Muscle of leg (tissue), 11 donors: ENCODE results near the gene PTPN18. TPM values are rescaled to one million over a fixed set of nuclear protein-coding genes. Genes with fewer than 3 reads are reported as not detected.

ENCODE experiments used
- DNase-seq: peaks from one replicate; pipeline ENCODE4 v3.0.0; 2013
- H3K27ac ChIP-seq: one replicate; pipeline ENCODE4 v1.5.1; 2013; ENCODE audit warnings: mild to moderate bottlenecking, low read length, control low read depth
- H3K27me3 ChIP-seq: one replicate; pipeline ENCODE4 v1.6.1; 2013; ENCODE audit warnings: low read length; ENCODE audit not compliant: control insufficient read depth, insufficient read depth
- H3K36me3 ChIP-seq: one replicate; pipeline ENCODE4 v1.6.1; 2013; ENCODE audit warnings: low read length; ENCODE audit not compliant: control insufficient read depth, insufficient read depth
- H3K4me1 ChIP-seq: one replicate; pipeline ENCODE4 v1.6.1; 2013; ENCODE audit warnings: low read length; ENCODE audit not compliant: control insufficient read depth, insufficient read depth
- H3K4me3 ChIP-seq: one replicate; pipeline ENCODE4 v1.5.1; 2013; ENCODE audit warnings: low read length, control low read depth
- H3K9me3 ChIP-seq: replicated peaks from 2 replicates; pipeline ENCODE4 v1.6.1; 2013; ENCODE audit warnings: low read depth, low read length; ENCODE audit not compliant: control insufficient read depth
- WGBS: methylation state at CpG from one replicate; pipeline ENCODE4 v1.1.5; 2013; ENCODE audit warnings: missing lambda C conversion rate; ENCODE audit not compliant: insufficient coverage; 5-methylcytosine and 5-hydroxymethylcytosine counted together
- polyA plus RNA-seq, 8 donors: library from polyadenylated mRNA; unstranded; fragments of 120-200 nt; gene quantifications; one replicate each; pipeline versions ENCODE4 v1.2.1 to v1.2.3, GENCODE V29; 2013; ENCODE audit warnings: inconsistent platforms in 1 of 8, low replicate concordance in 1 of 8; ENCODE audit not compliant: insufficient read length in 8 of 8, insufficient read depth in 1 of 8
- total RNA-seq: library from RNA; stranded (reverse); fragments of 120-200 nt; gene quantifications from one replicate; pipeline ENCODE4 v1.2.4, GENCODE V29; 2013

The PTPN18 gene
- total and polyA plus RNA-seq, 9 donors: 11.0 to 27.3 (median 17.4) TPM

DNA sequence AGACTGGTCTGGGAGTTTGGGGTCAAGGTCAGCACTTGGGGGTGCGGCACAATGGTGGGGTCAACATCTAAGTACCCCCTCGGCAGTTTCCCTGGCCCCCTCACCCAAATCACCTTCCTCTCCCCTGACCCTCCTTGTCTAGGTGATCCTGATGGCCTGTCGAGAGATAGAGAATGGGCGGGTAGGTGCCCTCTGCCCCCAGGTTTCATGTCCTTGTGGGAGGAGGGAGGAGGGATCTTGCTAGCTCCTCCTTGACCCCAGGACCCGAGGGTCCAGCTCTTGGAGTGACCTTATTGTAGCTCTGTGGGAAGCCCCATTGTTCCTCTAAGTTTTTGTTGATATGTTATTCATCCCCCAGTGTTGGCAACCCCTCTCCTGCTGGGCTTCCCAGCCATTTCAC, 3.6 kb downstream of the PTPN18 start:
- DNase-seq: no peak
- no CpG with 5 or more reads among the region's 5 CpGs for WGBS
- Histone ChIP-seq H3K36me3 (no peaks in the 10 kb centered on the region), H3K9me3 (no peaks in the 10 kb centered on the region), H3K27ac (no peak overlapping the region), H3K27me3 (no peaks in the 10 kb centered on the region), H3K4me1 (peaks cover 14% of the 10 kb centered on the region), H3K4me3 (no peak overlapping the region)

DNA sequence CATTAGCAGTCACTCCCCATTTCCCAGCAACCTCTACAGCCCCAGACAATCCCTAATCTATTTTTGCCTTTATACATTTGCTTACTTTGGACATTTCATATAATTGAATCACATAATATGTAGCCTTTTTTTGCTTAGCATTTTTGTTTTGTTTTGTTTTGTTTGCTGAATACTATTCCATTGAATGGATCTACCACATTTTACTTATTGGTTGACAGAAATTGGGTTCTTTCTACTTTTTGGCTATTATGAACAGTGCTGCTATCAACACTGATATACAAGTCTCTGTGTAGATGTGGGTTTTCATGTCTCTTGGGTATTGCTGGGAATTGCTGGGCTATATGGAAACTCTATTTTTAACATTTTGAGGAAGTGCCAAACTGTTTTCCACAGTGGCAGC, 7.6 kb downstream of the PTPN18 start:
- H3K9me3 ChIP-seq: no peaks in the 10 kb centered on the region
- no peak for DNase-seq
- no peak overlapping the region for H3K4me3 ChIP-seq
- H3K27ac ChIP-seq: no peak overlapping the region
- H3K4me1 ChIP-seq: no peaks in the 10 kb centered on the region
- no peaks in the 10 kb centered on the region for H3K36me3 ChIP-seq
- H3K27me3 ChIP-seq: no peaks in the 10 kb centered on the region

DNA sequence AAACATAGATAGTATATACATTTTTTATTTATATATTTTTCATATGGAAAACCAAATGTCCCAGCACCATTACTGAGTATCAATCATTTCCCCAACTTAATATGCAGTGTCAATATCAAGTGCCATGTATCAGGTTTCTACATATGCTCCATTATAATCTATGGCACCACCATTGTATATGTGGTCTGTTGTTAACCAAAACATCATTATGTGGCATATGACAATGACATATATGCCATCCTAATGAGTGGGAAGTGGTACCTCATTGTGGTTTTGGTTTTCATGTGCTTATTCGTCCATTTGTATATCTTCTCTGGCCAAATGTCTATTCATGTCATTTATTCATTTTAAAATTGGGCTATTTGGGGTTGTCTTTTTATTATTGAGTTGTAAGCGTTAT, 9.2 kb downstream of the PTPN18 start:
- no CpG with 5 or more reads among the region's 2 CpGs for WGBS
- peaks cover 2% of the 10 kb centered on the region for H3K36me3 ChIP-seq
- H3K9me3 ChIP-seq: no peaks in the 10 kb centered on the region
- no peaks in the 10 kb centered on the region for H3K27me3 ChIP-seq
- H3K4me1 ChIP-seq: no peaks in the 10 kb centered on the region
- no peak for DNase-seq
- no peak overlapping the region for H3K27ac ChIP-seq
- H3K4me3 ChIP-seq: no peak overlapping the region

GRCh38 chr2:130365963-130366362, 10.1 kb downstream of the PTPN18 start:
- H3K4me1 ChIP-seq: peaks cover 2% of the 10 kb centered on the region
- 70% methylated on average over 1 of the region's 2 CpGs for WGBS
- H3K27ac ChIP-seq: no peak overlapping the region
- H3K36me3 ChIP-seq: peaks cover 10% of the 10 kb centered on the region
- no peak overlapping the region for H3K4me3 ChIP-seq
- no peak for DNase-seq
- H3K9me3 ChIP-seq: no peaks in the 10 kb centered on the region
- no peaks in the 10 kb centered on the region for H3K27me3 ChIP-seq

DNA sequence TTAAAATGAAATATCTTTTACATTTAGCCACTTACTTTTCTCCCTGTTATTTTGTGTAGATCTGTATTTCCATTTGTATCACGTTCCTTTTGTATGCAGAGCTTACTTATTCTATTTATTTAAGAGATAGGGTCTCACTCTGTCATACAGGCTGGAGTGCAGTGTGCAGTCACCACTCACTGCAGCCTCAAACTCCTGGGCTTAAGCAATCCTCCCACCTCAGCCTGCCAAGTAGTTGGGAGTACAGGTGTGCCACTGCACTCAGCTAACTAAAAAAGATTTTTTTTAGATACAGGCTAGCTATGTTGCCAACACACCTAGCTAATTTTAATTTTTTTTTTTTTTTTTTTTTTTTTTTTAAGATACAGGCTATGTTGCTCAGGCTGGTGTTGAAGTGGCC, 10.9 kb downstream of the PTPN18 start:
- Histone ChIP-seq H3K4me3 (no peak overlapping the region), H3K36me3 (peaks cover 10% of the 10 kb centered on the region), H3K4me1 (peaks cover 10% of the 10 kb centered on the region), H3K27me3 (no peaks in the 10 kb centered on the region), H3K27ac (no peak overlapping the region), H3K9me3 (no peaks in the 10 kb centered on the region)
- DNase-seq: no peak
- whole genome bisulfite sequencing: no CpG with 5 or more reads among the region's 1 CpG

GRCh38 chr2:130368786-130369185, 12.9 kb downstream of the PTPN18 start:
- H3K27me3 ChIP-seq: no peaks in the 10 kb centered on the region
- H3K9me3 ChIP-seq: no peaks in the 10 kb centered on the region
- 100% methylated on average over 1 of the region's 5 CpGs for WGBS
- H3K27ac ChIP-seq: no peak overlapping the region
- peaks cover 10% of the 10 kb centered on the region for H3K36me3 ChIP-seq
- no peak for DNase-seq
- H3K4me1 ChIP-seq: peaks cover 24% of the 10 kb centered on the region
- no peak overlapping the region for H3K4me3 ChIP-seq

DNA sequence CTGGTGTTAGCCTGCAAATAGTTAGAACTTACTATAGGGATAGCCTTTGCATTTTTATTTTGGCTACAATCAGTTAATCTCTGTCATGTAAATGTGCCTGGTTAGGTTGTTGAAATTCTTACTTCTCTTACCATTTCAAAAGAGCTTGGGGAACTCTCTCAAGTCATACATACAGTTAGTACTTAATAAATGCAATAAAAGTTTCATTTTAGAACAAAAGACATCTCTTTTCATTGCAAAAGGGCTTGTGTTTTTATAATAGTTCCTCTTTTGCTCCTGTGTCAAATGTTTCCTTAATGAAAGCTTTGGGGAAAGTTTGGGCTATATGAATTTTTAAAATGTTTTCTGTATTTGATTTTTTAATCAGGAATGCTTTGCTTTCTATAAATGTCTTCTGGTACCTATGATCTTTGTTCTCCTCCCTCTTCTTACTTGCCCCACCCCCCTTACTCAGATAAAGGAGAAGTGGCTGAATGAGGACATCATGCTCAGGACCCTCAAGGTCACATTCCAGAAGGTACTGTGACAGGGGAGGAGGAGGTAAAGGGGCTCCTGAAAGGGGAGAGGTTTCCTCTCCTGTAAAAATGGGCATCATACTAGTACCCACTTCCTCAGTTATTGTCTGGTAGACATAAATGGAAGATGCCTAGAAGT, 13.6 kb downstream of the PTPN18 start:
- H3K36me3 ChIP-seq: peaks cover 10% of the 10 kb centered on the region
- no peaks in the 10 kb centered on the region for H3K27me3 ChIP-seq
- peaks cover 24% of the 10 kb centered on the region for H3K4me1 ChIP-seq
- no peak overlapping the region for H3K4me3 ChIP-seq
- H3K27ac ChIP-seq: no peak overlapping the region
- no peaks in the 10 kb centered on the region for H3K9me3 ChIP-seq
- no peak for DNase-seq

DNA sequence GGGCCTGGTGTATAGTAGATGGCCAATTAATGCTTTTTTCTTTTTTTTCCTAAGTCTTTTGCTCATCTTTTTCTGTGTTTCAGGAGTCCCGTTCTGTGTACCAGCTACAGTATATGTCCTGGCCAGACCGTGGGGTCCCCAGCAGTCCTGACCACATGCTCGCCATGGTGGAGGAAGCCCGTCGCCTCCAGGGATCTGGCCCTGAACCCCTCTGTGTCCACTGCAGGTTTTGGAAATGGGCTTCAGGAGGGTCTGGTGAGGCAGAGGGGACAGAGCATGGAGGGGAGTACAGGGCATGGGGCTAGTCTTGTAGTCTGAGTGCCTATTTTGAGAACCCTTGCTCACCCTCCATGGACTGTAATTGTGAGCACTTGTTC, 14.1 kb downstream of the PTPN18 start:
- WGBS: 92% methylated on average over 5 of the region's 5 CpGs
- DNase-seq: no peak
- peaks cover 24% of the 10 kb centered on the region for H3K4me1 ChIP-seq

DNA sequence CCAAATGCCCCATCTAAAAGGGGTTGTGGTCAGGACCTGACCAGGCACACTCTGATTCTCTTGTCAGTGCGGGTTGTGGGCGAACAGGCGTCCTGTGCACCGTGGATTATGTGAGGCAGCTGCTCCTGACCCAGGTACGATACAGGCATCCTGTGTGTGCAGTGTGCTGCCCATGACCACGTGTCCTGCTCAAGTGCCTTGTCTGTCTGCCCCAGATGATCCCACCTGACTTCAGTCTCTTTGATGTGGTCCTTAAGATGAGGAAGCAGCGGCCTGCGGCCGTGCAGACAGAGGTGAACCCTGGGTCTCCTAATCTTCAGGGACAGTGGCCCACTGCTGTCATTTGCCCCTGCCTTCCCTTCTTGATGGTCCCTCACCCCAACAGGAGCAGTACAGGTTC, 14.6 kb downstream of the PTPN18 start:
- peaks cover 24% of the 10 kb centered on the region for H3K4me1 ChIP-seq
- H3K36me3 ChIP-seq: peaks cover 14% of the 10 kb centered on the region
- H3K27me3 ChIP-seq: no peaks in the 10 kb centered on the region
- H3K9me3 ChIP-seq: no peaks in the 10 kb centered on the region
- no peak overlapping the region for H3K4me3 ChIP-seq
- DNase-seq: no peak
- no peak overlapping the region for H3K27ac ChIP-seq
- 95% methylated on average over 9 of the region's 9 CpGs for WGBS

More for the DNA sequence above, 14.1 kb downstream of the PTPN18 start:
- no peaks in the 10 kb centered on the region for H3K9me3 ChIP-seq
- H3K27me3 ChIP-seq: no peaks in the 10 kb centered on the region
- H3K27ac ChIP-seq: no peak overlapping the region
- peaks cover 10% of the 10 kb centered on the region for H3K36me3 ChIP-seq
- H3K4me3 ChIP-seq: no peak overlapping the region

GRCh38 chr2:130371723-130372054, 15.8 kb downstream of the PTPN18 start:
- H3K4me1 ChIP-seq: peaks cover 24% of the 10 kb centered on the region
- H3K27ac ChIP-seq: peak overlapping the region; percentile 72
- peak overlapping the region; percentile 81 for H3K4me3 ChIP-seq
- 32% methylated on average over 18 of the region's 18 CpGs for WGBS
- H3K36me3 ChIP-seq: peaks cover 24% of the 10 kb centered on the region
- no peak for DNase-seq
- H3K27me3 ChIP-seq: no peaks in the 10 kb centered on the region
- H3K9me3 ChIP-seq: no peaks in the 10 kb centered on the region
